OCI-LY3 (cell line): ENCODE data around the gene NYAP2.

ENCODE experiments used
- EZH2phosphoT487 ChIP-seq: fragments of 200-600 bp; shearing (Covaris generic); IDR thresholded peaks from 2 replicates; pipeline ENCODE4 v1.6.1; 2018; ENCODE audit warnings: antibody characterized with exemption, mixed run types, low read depth
- TF ChIP-seq, protein P1 (sequence below): fragments of 200-600, 300-600 bp; sonication (generic); IDR thresholded peaks from 2 replicates; pipeline ENCODE4 v1.5.1; 2014; ENCODE audit warnings: antibody characterized with exemption, low read length, low read depth

- no peak for TF ChIP-seq EZH2phosphoT487
- TF ChIP-seq, protein P1, sequence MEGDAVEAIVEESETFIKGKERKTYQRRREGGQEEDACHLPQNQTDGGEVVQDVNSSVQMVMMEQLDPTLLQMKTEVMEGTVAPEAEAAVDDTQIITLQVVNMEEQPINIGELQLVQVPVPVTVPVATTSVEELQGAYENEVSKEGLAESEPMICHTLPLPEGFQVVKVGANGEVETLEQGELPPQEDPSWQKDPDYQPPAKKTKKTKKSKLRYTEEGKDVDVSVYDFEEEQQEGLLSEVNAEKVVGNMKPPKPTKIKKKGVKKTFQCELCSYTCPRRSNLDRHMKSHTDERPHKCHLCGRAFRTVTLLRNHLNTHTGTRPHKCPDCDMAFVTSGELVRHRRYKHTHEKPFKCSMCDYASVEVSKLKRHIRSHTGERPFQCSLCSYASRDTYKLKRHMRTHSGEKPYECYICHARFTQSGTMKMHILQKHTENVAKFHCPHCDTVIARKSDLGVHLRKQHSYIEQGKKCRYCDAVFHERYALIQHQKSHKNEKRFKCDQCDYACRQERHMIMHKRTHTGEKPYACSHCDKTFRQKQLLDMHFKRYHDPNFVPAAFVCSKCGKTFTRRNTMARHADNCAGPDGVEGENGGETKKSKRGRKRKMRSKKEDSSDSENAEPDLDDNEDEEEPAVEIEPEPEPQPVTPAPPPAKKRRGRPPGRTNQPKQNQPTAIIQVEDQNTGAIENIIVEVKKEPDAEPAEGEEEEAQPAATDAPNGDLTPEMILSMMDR, result no peak
These were observed 111.3 kb downstream of the NYAP2 start for GRCh38 chr2:225510796-225511195.
